GM19438 (cell line): ENCODE results near the gene NOCT.
"Not testable (repeated sequence)": the region's sequence is repeated elsewhere in the genome, so short reads cannot be mapped to it uniquely, and the experiment has no call there.

ENCODE experiments used
- ATAC-seq: cut with Tn5 transposase; IDR thresholded peaks from one replicate; pipeline ENCODE4 v1.9.1; 2021; ENCODE audit warnings: low read depth; ENCODE audit not compliant: unreplicated experiment

Gene NOCT

DNA sequence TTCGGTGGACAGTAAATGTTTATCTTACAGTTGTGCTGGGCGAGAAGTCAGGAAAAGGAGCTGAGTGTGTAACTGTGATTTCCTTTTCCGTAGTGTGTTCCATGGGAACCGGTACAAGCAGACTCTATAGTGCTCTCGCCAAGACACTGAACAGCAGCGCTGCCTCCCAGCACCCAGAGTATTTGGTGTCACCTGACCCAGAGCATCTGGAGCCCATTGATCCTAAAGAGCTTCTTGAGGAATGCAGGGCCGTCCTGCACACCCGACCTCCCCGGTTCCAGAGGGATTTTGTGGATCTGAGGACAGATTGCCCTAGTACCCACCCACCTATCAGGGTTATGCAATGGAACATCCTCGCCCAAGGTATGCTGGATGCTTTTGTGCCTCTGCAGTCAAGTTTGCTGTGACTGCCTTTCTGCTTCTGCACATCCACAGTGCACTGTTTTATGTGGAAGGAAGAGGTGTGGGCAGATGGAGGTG lies 27.4 kb downstream of the NOCT start:
- no peak for ATAC-seq

DNA sequence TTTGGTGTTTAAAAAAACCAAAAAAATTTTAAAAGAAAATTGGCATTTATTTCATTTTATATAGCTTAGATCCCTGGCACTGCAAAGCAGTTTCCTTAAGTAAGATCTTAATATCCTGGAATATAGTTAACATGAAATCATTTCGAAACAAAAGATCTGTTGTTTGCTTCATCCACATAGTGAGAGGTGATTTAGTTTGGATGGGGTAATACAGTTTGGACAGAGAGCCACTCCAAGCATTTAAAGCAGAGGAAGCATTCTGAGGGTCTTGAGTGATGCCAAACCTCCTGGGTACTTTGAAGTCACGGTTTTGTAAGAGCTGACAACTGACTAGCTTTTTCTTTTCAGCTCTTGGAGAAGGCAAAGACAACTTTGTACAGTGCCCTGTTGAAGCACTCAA lies 28.7 kb downstream of the NOCT start:
- ATAC-seq, result no peak

DNA sequence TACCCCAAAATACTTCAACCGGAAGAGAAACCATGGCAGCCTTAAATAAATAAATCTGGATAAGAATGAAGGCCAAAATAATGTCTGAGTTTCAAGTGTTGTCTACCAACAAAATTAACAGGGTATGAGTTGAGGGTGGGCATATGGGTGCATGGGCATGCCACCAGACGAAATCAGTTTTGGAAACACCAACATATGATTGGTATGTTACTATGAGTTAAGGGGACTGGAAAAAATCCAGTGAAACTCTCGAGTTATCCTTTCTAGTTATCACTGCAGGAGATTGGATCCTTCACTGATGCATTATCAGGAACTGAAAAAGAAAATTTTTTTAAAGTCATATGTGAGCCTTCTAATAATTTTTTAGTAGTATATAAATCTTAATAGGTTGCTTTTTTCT lies 32.4 kb downstream of the NOCT start:
- ATAC-seq, result no peak

GRCh38 chr4:139050446-139050845 lies 34.9 kb downstream of the NOCT start:
- ATAC-seq, result no peak

GRCh38 chr4:139053909-139054308 lies 38.3 kb downstream of the NOCT start:
- ATAC-seq, result no peak

DNA sequence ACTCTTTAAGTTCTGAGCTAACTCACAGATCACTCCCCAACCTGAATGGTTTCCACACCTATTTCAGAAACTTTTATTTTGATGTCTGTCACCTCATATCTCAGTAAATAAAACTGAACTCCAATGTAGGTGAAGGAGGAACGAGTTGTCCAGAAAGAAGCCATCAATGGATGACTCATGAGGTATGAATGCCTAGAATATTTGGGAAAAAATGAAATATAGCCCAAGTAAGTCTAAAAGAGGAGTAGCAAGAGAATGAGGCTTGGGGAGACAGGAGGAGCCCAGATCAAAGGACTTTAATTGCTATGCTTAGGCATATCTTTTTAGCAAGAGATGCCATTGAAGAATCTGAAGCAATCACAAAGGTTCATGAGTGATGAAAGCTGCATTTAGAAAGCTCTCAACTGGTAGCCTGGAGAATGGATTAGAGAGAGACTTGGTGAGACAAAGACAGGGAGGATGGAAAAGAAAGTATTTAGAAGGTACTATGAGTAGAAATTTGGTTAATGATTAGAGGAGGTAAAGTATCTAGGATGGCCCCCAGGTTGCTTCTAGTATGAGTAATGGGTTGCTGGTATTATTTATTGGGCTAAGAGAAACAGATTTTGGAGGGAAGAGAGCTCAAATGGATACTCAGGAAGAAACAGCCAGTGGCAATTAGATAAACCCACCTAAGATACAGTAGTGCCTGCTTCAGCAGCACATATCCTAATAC lies 39.4 kb downstream of the NOCT start:
- ATAC-seq, result no peak

GRCh38 chr4:139059026-139059425 lies 43.4 kb downstream of the NOCT start:
- ATAC-seq, result not testable (repeated sequence)

DNA sequence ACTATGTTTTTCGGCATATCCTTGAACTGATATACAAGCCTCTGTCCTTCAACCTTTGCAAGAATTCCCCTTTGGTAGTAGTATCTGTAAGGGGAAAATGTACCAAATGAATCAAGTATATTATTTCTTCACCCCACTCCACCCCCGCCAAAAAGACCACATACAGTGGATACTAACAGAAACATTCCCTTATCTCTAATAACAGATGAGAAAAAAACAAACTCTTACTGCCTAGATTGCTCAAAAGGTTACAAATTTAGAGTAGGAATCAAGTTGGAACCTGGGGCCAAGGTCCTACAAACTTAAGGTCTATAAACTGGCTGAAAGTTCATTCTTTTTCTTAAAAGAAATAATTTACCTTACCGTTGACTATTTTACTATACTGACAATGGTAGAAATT lies 45.0 kb downstream of the NOCT start:
- no peak for ATAC-seq

GRCh38 chr4:139076016-139076744 lies 60.6 kb downstream of the NOCT start:
- ATAC-seq, result no peak

DNA sequence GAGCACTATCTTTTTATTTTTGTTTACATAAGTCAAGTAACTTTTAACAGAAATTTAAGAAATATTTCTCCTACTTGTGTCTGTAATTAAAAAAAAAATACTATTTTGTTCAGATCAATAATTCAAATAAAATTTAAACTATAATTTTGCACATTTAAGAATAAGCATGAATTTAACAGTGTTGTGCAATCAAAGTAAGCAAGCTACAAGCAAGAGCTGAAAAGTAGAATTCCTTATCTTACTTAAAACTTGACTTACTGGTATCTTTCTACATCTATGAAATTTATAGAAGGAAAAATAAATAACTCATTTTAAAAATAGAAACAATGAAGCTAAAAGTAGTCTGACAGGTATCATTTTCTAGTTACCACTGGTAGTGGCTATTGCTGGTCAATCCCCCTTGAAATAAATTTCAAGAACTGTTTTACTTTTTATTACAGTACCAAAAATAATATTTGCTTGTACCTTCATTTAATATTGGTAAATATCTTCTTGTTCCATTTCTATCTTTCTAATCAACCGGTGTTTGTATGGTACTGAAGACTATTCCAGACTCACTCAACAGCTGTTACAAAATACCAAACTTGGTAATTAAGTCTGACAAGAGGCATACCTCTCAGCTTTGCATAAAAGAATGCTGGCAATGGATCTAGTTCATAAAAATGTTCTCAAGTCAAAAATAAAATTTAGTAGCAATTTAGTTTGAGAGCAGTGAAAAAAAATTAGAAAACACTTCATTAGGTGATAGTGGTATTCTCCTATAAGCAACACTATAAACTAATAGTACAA lies 62.2 kb downstream of the NOCT start:
- ATAC-seq, result no peak

GRCh38 chr4:139078926-139079325 lies 63.3 kb downstream of the NOCT start:
- ATAC-seq, result no peak

GRCh38 chr4:139082750-139083606 lies 67.4 kb downstream of the NOCT start:
- ATAC-seq, result peak; percentile 81

DNA sequence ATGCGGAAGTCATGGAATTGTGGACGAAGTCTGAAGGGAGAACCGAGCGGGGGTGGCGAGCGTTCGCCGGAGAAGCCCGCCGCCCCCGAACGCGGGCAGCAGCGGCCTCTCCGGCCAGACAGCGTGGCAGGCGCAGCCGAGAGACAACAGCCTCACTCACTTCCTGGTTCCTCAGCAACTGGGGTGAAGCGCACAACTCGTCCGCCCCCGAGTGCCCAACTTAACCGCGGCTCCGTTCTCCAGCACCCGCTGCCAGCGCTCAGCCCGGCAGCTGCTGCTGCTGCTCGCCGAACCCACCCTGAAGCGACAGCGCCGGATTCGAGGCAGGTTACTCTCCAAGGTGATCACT lies 68.0 kb downstream of the NOCT start:
- peak; percentile 29 for ATAC-seq

GRCh38 chr4:139083956-139084803 lies 68.6 kb downstream of the NOCT start:
- ATAC-seq, result peak; percentile 53

DNA sequence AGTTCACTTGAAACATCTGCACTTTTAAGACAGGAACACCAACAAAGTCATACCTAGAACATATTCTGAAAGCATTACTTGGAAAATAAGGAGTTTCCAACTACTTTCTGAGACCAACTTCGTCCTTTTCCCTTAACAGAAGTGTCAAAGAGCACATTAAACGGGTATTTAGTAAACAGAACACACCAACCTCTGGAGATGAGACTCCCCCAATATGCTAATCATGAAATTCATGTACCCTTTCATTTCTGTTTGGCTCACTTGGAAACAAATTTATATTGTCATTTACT lies 69.2 kb downstream of the NOCT start:
- no peak for ATAC-seq

- ATAC-seq, result no peak
Observed at GRCh38 chr4:139085141-139085540, 69.6 kb downstream of the NOCT start.

DNA sequence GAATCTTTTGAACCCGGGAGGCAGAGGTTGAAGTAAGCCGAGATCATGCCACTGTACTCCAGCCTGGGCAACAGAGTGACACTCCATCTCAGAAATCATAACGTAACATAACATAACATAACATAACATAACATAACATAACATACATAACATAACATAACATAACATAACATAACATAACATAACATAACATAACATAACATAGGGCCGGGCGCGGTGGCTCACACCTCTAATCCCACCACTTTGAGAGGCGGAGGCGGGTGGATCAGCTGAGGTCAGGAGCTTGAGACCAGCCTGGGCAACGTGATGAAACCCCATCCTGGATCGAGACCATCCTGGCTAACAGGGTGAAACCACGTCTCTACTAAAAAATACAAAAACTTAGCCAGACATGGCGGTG lies 76.7 kb downstream of the NOCT start:
- ATAC-seq, result no peak
